ENCODE data around the gene ZBED6.

GRCh38 chr1:203765029-203765837 lies 30.2 kb upstream of the ZBED6 start, which contains the start of gene LAX1:
- TF ChIP-seq EZH2 (IDR thresholded peaks at IDR 0.05; ENCODE audit: insufficient read depth, low read length): no peak
- TF ChIP-seq, protein P1, sequence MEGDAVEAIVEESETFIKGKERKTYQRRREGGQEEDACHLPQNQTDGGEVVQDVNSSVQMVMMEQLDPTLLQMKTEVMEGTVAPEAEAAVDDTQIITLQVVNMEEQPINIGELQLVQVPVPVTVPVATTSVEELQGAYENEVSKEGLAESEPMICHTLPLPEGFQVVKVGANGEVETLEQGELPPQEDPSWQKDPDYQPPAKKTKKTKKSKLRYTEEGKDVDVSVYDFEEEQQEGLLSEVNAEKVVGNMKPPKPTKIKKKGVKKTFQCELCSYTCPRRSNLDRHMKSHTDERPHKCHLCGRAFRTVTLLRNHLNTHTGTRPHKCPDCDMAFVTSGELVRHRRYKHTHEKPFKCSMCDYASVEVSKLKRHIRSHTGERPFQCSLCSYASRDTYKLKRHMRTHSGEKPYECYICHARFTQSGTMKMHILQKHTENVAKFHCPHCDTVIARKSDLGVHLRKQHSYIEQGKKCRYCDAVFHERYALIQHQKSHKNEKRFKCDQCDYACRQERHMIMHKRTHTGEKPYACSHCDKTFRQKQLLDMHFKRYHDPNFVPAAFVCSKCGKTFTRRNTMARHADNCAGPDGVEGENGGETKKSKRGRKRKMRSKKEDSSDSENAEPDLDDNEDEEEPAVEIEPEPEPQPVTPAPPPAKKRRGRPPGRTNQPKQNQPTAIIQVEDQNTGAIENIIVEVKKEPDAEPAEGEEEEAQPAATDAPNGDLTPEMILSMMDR (IDR thresholded peaks at IDR 0.05; ENCODE audit: insufficient read depth, low read depth, low read length): no peak

Data from astrocyte (in vitro differentiated cells and primary cell).